WERI-Rb-1 (cell line): ENCODE results near the gene MS4A14.

Source experiments
- DNase-seq: peaks from one replicate; pipeline ENCODE4 v3.0.0-alpha.2; 2020
- H3K27ac ChIP-seq: fragments of 250-450 bp; sonication (Bioruptor Pico); 2 replicates; pipeline ENCODE4 v1.5.1; 2020; ENCODE audit warnings: mild to moderate bottlenecking, moderate library complexity
- H3K27me3 ChIP-seq: fragments of 250-450 bp; sonication (Bioruptor Pico); 2 replicates; pipeline ENCODE4 v1.5.1; 2021; ENCODE audit warnings: mild to moderate bottlenecking, low read depth, moderate library complexity; ENCODE audit not compliant: insufficient read depth, severe bottlenecking
- H3K36me3 ChIP-seq: fragments of 250-450 bp; sonication (Bioruptor Pico); 2 replicates; pipeline ENCODE4 v1.5.1; 2020; ENCODE audit warnings: mild to moderate bottlenecking, moderate library complexity
- H3K4me3 ChIP-seq: 2 replicates; pipeline ENCODE4 v1.5.1; 2011; ENCODE audit warnings: low read depth, mild to moderate bottlenecking, control low read depth, low read length
- H3K9me3 ChIP-seq: fragments of 250-450 bp; sonication (Bioruptor Pico); 2 replicates; pipeline ENCODE4 v1.5.1; 2021; ENCODE audit warnings: mild to moderate bottlenecking, moderate library complexity; ENCODE audit not compliant: severe bottlenecking
- CTCF ChIP-seq: IDR thresholded peaks from 2 replicates; pipeline ENCODE4 v1.5.1; 2011; ENCODE audit warnings: low read depth, mild to moderate bottlenecking, control low read depth, inconsistent platforms, low read length

MS4A14 gene

DNA sequence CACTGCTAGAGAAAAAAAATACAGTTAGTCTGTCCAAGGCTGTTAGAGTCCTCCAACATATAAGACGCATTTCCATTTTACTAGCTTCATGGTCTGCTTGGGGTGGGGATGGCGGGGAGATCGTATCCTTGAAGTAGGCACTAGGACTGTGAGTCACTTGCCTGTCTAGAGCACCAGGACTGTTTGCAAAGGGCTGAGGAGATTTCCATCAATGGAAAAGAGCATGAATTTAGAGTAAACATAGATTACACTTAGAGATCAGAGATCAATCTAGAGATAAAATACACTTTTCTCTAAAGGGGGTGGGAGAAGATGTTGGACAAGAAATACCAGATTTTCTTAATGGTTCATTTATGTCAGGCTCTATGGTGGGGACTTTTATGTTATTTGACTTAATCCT, 19.7 kb upstream of the MS4A14 start:
- no peaks in the 10 kb centered on the region for H3K9me3 ChIP-seq
- H3K4me3 ChIP-seq: no peak overlapping the region
- no peaks in the 10 kb centered on the region for H3K36me3 ChIP-seq
- H3K27me3 ChIP-seq: peaks cover 7% of the 10 kb centered on the region
- no peak for TF ChIP-seq CTCF
- no peak for DNase-seq
- no peak overlapping the region for H3K27ac ChIP-seq

DNA sequence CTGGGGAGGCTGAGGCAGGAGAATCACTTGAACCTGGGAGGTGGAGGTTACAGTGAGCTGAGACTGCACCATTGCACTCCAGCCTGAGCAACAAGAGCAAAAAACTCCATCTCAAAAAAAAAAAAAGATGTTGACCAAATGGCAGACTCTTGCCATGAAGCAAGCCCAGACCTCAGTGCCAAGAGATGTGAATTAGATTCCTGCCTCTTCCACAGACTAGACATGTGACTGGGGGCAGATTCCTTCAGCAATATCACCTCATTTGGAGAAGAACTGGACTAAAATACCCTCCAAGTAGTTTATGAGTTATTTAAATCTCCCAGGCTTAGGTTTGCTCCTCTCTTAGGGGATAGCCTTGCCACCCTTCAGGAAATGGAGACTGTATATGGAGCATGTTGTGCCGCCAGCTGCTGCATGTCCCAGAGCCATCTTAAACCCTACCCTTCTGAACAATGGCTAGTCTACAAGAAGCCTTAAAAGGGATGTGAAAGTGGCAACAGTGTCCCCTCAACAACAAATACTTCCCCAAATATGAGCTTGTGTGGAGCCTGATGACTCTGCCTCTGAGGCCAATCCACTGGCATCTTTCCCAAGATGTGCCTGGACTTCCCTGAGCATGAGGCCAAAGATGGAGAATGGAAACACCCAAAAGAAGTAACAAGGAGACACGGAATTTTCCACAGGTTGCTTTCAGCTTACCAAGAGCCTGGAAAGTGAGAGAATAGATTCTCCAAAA, 18.7 kb upstream of the MS4A14 start:
- Histone ChIP-seq H3K36me3 (no peaks in the 10 kb centered on the region), H3K4me3 (no peak overlapping the region), H3K27ac (no peak overlapping the region), H3K9me3 (no peaks in the 10 kb centered on the region), H3K27me3 (peaks cover 12% of the 10 kb centered on the region)
- DNase-seq: no peak
- no peak for TF ChIP-seq CTCF

DNA sequence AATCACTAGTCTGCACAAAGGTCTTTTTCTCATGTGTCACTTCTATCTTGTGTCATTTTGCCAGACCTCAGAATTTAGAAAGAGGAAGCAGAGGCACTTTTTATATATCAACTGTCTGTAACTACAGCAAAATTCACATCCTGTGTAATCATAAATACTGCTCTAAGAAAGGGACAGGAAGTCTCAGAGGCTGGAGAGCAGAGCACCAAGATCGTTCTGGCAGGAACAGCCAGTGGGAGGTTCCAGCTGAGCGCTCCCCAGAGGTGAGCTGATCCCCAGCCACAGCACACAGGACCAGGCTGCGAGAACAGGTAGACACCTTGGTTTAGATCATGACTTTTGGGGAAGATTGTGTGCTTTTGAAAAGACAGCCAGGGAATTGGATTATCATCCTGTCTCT, 17.9 kb upstream of the MS4A14 start, which contains the start of gene MS4A7:
Gene MS4A7 (plus strand): TSS at position 179 of the 400 bp plus-strand sequence. CDS start 4,610 bp downstream, outside the sequence.
- no peaks in the 10 kb centered on the region for H3K36me3 ChIP-seq
- H3K27ac ChIP-seq: no peak within 1 kb of the TSS
- no peak for DNase-seq
- no peaks in the 10 kb centered on the region for H3K9me3 ChIP-seq
- peaks cover 13% of the 10 kb centered on the region for H3K27me3 ChIP-seq
- no peak within 1 kb of the TSS for H3K4me3 ChIP-seq
- TF ChIP-seq CTCF: no peak

DNA sequence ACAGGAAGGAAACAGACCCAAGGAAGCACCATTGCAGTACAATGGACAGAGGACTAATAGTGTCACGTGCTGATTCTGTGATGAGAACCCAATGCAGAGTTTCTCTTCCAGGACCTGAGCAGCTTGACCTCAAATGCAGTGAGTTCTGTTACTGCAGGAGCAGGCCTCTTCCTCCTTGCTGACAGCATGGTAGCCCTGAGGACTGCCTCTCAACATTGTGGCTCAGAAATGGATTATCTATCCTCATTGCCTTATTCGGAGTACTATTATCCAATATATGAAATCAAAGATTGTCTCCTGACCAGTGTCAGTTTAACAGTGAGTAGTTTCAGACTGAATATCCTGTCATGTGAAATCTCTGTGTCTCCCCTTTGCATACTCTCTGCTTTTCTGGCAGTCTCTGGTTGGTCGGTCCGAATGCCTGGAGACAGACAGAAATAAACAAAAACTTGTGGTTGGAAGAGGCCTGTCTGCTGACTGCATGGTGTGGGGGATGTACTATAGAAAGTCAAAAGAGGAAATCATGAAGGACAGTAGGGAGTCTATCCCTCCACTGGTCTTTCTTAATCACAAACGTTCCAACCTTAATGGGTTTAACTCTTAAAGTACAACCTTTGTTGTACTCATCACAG, 6.9 kb upstream of the MS4A14 start:
- DNase-seq: no peak
- Histone ChIP-seq H3K9me3 (no peaks in the 10 kb centered on the region), H3K27me3 (peaks cover 9% of the 10 kb centered on the region), H3K36me3 (no peaks in the 10 kb centered on the region), H3K27ac (no peak overlapping the region), H3K4me3 (no peak overlapping the region)
- no peak for TF ChIP-seq CTCF

DNA sequence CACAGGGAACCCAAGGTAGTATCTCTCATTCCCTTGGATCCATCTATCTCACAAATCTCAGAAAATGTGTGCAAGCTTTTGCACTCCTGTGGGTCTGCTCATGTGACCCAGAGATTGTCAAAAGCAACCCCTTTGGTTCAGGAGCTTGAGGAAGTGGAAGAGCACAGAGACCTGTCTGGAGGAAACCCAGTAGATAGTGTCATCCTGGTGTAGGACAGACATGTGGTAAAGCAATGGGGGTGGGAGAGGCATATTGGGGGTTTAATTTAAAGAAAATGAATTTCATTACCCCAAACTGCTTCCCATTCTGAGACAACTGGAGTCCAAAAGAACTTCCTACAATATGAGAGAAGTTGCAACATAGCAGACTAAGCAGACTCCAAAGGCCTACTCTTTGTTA, 5.8 kb upstream of the MS4A14 start:
- no peak overlapping the region for H3K27ac ChIP-seq

More for the DNA sequence above, 5.8 kb upstream of the MS4A14 start:
- peaks cover 9% of the 10 kb centered on the region for H3K27me3 ChIP-seq
- no peak for DNase-seq
- H3K4me3 ChIP-seq: no peak overlapping the region
- H3K36me3 ChIP-seq: no peaks in the 10 kb centered on the region
- no peak for TF ChIP-seq CTCF
- H3K9me3 ChIP-seq: no peaks in the 10 kb centered on the region
